CD1c-positive myeloid dendritic cell (primary cell): Measurements from ENCODE around the gene DCAF7.

Experiments
- DNase-seq: peaks from one replicate; pipeline ENCODE4 v3.0.0-alpha.2; 2016; ENCODE audit errors: extremely low spot score

Gene DCAF7

DNA sequence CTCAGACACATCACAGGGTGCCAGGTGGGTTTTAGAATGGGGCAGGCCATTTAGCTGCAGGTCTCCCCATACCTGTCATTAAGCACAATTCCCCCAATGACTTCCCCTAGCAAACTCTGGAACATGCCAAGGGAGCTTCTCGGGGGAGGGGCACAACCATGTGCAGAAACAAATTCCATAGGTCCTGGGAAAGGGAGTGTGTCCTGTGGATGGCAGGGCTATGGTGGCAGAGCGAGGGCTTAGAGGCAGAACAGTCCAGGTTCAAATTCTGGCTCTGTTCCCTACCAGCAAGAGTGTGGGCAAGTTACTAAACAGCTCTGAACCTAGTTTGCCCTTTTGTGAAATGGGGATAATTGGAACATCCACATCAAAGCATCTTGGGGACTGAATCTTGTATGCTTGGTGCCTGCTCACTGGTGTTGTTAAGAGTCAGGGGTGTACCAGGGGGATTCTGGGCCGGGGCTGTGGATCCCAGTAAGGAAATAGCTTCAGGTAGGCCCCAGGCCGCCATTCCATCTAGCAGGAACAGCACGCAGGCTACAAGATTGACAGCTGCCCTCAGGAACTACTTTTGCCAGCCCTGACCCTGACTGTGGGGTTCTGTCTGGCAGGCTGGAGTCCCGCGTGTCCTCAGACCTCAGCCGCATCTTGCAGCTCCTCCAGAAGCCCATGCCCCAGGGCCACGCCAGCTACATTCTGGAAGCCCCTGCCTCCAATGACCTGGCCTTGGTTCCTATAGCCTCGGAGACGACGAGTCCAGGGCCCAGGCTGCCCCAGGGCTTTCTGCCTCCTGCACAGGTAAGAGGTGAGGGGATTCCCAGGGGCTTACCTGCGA lies 5.6 kb upstream of the DCAF7 start:
- no peak for DNase-seq

DNA sequence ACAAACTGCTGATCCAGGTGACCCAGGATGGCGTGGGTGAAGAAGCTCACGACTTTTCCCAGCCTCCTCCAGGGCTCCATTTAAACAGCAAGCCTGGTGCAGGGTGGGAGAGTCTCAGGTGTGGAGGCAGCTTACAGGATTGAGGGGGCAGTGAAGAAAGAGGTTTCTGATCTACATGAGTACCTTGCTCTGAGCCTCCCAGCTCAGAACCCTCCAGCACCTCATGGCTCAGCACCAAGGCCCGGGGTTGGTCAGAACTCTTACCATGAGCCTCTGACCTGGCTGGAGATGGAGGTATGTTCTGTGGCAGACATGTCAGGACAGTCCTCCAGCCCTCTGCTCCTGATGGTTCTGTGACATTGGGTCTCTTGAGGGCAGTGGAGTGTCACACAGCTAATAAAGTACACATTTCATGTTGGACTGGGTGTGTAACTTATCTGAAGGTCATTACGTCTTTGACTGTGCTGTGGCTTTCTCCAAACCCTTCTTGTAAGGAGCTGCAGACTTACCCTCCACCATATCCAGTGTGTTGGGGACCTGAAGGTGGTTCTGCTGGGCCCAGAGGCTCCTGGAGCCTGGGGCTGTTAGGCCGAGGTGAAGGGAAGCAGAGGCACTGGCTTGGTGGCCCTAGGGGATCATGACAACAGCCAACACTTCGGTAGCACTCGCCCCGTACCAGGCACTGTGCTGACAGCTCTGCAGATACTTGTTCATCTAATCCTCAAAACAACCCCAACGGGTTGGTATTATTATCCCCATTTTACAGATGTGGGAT lies 3.8 kb upstream of the DCAF7 start:
- DNase-seq = no peak

GRCh38 chr17:63547083-63547523 lies 3.2 kb upstream of the DCAF7 start:
- DNase-seq = no peak

- DNase-seq = no peak
Measured at GRCh38 chr17:63549289-63549945, 860 bp upstream of the DCAF7 start.

- peak; percentile 24 for DNase-seq
Measured at GRCh38 chr17:63550817-63551639, 751 bp downstream of the DCAF7 start.

GRCh38 chr17:63552211-63552610 lies 1.9 kb downstream of the DCAF7 start:
- no peak for DNase-seq

GRCh38 chr17:63555500-63556156 lies 5.4 kb downstream of the DCAF7 start:
- DNase-seq = peak; percentile 13

DNA sequence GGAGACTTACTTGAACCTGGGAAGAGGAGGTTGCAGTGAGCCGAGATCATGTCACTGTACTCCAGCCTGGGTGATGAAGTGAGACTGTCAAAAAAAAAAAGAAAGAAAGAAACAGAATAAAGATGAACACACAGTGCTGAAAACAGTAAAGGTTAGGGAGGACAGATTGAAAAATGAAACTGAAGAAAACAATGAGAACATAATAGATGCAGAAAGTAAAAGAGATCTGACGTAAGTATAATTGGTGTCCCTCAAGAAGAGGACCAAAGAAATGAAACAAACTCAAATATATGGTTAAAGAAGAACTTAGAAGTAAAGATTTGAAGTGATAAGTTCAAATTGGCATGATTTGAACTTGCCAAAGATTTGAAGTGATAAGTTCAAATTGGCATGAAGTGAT lies 7.1 kb downstream of the DCAF7 start:
- no peak for DNase-seq

GRCh38 chr17:63558441-63558840 lies 8.2 kb downstream of the DCAF7 start:
- no peak for DNase-seq

DNA sequence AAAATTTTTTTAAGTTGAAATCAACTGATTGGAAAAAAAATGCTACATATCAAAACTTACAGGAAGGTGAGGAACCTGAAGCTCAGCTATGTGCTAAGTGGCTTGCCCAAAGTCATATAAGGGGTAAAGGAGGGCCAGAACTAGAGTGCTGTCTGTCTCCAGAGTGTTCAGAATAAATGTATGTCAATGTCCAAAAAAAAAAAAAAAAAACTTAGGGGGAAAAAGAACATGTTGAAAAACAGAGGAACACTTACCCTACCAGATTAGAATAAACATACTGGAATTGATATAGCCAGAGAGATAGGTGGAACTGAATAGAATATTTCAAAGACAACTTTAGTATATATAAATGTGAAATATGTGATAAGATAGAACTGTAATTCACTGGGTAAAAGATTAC lies 11.5 kb downstream of the DCAF7 start:
- DNase-seq = no peak

DNA sequence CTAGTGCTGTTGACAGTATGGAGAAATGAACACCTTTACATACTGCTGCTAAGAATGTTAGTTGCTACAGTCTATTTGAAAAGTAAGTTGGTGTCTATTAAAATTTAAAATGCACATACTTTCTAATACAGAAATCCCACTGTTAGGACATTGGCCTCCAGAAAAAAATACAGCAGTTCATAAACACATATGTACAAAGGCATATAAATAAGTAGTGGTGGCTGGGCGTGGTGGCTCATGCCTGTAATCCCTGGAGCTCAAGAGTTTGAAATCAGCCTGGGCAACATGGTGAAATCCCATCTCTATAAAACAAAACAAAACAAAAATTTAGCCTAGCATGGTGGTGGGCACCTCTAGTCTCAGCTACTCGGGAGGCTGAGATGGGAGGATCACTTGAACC lies 13.1 kb downstream of the DCAF7 start:
- no peak for DNase-seq

- DNase-seq = no peak
Measured at GRCh38 chr17:63564562-63564961, 14.3 kb downstream of the DCAF7 start.

GRCh38 chr17:63567229-63567628 lies 17.0 kb downstream of the DCAF7 start:
- no peak for DNase-seq

GRCh38 chr17:63568563-63568962 lies 18.3 kb downstream of the DCAF7 start:
- no peak for DNase-seq

GRCh38 chr17:63571632-63572310 lies 21.5 kb downstream of the DCAF7 start:
- DNase-seq = no peak

DNA sequence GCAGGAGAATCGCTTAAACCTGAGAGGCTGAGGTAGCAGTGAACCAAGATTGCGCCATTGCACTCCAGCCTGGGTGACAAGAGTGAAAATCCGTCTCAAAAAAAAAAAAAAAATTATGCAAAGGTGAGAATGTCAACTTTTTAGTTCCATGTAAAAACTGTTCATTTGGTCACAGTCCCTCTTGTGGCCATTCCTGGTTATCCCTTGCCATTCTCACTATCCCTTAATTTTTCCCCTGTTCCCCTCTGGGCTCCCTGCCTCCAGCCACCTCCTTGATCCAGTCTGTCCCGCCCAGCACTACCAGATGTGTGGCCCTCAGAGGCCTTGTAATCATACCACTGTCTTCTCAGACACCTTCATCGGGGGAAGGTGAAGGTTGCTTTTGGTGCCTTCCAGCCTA lies 23.4 kb downstream of the DCAF7 start:
- DNase-seq = no peak

DNA sequence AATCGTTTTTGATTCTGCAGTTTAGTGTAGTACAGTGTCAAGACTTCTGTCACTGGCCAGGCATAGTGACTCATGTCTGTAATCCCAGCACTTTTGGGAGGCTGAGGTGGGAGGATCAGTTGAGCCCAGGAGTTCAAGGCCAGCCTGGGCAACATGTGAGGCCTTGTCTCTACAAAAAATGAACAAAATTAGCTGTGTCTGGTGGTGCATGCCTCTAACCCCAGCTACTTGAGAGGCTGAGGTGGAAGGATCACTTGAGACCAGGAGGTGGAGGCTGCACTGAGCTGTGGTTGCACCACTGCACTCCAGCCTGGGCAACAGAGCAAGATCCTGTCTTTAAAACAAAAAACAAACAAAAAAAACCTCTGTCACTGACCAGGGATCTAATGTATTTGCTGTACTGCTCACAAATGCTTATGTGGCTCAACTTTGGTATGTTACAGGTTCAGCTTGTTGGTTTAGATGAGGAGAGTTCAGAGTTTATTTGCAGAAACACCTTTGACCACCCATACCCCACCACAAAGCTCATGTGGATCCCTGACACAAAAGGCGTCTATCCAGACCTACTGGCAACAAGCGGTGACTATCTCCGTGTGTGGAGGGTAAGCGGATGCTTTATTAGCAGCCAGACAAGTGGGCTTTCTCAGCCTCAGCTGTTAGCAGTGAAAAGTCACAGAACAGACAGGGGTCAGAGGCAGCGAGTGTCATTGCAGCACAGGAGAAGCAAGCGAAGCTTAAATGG lies 27.9 kb downstream of the DCAF7 start:
- DNase-seq = no peak

DNA sequence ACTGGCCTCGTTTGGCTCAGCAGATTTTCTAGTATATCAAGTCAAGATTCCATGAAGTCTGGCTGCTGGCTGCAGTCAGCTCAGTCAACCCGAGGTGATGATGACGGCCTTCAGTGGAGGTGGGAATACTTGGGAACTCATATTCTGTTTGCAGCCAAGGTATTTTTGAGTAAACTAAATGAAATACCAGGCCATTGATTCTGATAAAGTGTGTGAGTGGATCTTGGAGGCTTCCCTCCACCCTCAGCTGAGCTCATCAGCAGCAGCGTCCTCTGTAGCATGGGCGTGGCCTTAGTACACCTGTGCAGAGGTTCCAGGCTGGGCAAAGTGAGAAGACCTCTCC lies 28.5 kb downstream of the DCAF7 start:
- no peak for DNase-seq

DNA sequence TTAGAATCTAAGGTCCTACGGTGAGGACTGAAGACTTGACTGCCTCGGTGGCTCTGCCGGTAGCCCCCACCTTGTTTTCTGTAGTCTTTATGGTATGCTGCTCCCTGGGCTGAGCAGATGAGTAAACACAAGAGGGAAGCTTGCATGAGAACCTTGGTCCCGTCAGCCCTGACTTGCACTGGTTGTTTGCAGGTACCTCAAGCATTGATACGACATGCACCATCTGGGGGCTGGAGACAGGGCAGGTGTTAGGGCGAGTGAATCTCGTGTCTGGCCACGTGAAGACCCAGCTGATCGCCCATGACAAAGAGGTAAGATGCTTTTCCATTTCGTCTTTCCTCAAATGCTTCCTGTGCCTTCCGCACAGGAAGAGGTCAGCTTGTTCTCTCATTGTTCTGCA lies 29.4 kb downstream of the DCAF7 start:
- DNase-seq = no peak

DNA sequence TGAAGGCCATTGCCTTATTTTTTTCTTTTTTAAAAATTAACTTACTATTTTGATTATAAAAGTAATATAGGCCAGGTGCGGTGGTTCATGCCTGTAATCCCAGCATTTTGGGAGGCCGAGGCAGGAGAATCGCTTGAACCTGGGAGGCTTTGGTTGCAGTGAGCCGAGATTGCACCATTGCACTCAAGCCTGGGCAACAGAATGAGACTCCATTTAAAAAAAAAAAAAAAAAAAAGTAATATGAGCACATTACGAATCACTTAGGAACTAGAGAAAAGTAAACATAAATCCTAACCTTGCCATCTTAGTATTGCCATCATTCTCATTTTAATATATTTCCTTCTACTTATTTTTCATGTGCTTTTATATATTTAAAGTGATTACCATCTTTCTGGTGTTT lies 37.5 kb downstream of the DCAF7 start:
- no peak for DNase-seq
